DOHH2 (cell line): Measurements from ENCODE around the gene TAAR2.

Experiments used
- EZH2phosphoT487 ChIP-seq: fragments of 200-600 bp; sonication (generic); IDR thresholded peaks from 2 replicates; pipeline ENCODE4 v1.6.1; 2017; ENCODE audit warnings: borderline replicate concordance, mild to moderate bottlenecking, antibody characterized with exemption, low read length, moderate library complexity, mixed read lengths
- TF ChIP-seq, protein P1 (sequence below): fragments of 200-600 bp; sonication (generic); IDR thresholded peaks from one replicate; pipeline ENCODE4 v1.5.1; 2014; ENCODE audit warnings: antibody characterized with exemption, mild to moderate bottlenecking, low read depth, low read length; ENCODE audit not compliant: poor library complexity, severe bottlenecking

DNA sequence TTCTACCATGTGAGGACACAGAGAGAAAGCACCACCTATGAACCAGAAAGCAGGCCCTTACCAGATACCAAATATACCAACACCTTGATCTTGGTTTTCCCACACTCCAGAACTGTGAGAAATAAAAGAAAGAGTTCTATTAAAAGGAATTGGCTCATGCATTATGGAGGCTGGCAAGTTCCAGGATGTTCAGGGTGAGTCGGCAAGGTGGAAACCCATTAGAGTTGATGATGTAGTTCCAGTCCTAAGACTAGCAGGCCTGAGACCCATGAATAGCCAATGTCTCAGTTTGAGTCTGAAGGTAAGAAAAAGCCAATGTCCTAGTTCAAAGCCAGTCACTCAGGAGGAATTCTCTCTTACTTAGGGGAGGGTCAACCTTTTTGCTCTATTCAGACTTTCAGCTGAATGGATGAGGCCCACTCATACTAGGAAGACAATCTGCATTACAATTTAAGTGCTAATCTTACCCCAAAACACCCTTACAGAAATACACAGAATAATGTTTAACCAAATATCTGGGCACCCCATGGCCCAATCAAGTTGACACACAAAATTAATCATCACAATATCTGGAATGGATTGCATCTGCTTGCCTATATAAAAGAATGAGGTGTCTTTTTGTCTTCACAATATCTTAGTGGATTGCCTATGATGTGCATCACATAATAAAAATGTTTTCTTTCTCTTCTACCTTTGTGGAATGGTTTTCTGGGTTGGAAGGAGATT, 40.4 kb upstream of the TAAR2 start:
- TF ChIP-seq, protein P1, sequence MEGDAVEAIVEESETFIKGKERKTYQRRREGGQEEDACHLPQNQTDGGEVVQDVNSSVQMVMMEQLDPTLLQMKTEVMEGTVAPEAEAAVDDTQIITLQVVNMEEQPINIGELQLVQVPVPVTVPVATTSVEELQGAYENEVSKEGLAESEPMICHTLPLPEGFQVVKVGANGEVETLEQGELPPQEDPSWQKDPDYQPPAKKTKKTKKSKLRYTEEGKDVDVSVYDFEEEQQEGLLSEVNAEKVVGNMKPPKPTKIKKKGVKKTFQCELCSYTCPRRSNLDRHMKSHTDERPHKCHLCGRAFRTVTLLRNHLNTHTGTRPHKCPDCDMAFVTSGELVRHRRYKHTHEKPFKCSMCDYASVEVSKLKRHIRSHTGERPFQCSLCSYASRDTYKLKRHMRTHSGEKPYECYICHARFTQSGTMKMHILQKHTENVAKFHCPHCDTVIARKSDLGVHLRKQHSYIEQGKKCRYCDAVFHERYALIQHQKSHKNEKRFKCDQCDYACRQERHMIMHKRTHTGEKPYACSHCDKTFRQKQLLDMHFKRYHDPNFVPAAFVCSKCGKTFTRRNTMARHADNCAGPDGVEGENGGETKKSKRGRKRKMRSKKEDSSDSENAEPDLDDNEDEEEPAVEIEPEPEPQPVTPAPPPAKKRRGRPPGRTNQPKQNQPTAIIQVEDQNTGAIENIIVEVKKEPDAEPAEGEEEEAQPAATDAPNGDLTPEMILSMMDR = no peak
- no peak for TF ChIP-seq EZH2phosphoT487
